HG03432 (cell line): Measurements from ENCODE around the gene NLN.
"Not testable (repeated sequence)": the region's sequence is repeated elsewhere in the genome, so short reads cannot be mapped to it uniquely, and the experiment has no call there.

Source experiments
- ATAC-seq: cut with Tn5 transposase; IDR thresholded peaks from one replicate; pipeline ENCODE4 v1.9.1; 2021; ENCODE audit warnings: mild to moderate bottlenecking, moderate library complexity; ENCODE audit not compliant: unreplicated experiment

The NLN gene

GRCh38 chr5:65769539-65769938 lies 47.5 kb downstream of the NLN start:
- no peak for ATAC-seq

DNA sequence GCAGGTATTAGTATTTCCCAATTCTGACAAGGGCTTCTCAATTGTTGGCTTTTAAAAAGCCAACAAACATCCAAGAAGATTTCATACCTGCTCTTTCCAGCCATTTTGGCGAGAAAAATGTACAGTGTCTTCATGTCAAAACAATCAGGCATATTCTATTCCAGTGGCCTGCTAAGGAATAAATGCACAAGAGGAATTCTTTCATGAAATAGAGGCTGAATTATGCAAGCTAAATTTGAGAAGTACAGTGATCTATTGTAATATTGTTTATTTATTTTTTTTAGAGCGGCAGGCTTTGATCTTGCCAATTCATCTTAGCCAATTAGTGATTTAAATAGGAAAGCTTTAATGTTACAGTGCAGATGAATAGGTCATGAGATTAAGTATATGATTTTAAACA lies 49.3 kb downstream of the NLN start:
- ATAC-seq, result no peak

GRCh38 chr5:65772963-65773362 lies 51.0 kb downstream of the NLN start:
- not testable (repeated sequence) for ATAC-seq

- no peak for ATAC-seq
Measured at GRCh38 chr5:65774346-65774745, 52.3 kb downstream of the NLN start.

- no peak for ATAC-seq
Measured at GRCh38 chr5:65775476-65775875, 53.5 kb downstream of the NLN start.

GRCh38 chr5:65776441-65777141 lies 54.6 kb downstream of the NLN start:
- no peak for ATAC-seq

DNA sequence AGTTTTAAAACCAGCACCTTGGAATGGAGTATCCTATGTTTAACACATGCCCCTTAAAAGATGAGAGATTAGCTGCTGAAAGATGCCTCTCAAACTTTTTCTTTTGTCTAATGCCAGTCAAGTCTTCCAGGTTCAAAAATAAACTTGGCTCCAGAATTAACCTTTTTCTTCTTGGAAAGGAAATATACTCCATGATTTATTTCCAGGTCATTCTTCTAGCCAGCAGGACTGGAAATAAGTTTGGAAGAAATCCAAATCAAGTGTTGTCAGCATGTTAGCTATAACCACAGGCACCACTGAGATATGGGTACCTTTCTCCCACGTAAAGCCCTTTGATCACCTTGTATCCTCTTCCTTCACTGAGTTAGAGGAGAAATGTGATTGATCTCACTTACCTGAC lies 56.1 kb downstream of the NLN start:
- no peak for ATAC-seq

DNA sequence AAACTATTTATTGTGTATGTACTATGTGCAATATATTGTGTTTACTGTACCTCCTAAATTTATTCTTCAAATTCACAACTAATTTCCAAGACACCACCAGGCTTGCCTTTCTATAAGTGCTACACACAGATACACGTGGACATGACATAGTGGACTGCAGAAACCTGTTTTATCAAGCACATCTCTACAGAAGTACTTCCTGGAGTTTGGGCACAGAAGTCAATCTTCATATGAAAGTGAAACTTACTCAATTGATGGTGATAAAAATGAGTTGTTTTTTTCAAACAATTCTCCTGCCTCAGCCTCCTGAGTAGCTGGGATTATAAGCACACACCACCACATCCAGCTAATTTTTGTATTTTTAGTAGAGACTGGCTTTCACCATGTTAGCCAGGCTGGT lies 57.6 kb downstream of the NLN start:
- ATAC-seq, result peak; percentile 59

DNA sequence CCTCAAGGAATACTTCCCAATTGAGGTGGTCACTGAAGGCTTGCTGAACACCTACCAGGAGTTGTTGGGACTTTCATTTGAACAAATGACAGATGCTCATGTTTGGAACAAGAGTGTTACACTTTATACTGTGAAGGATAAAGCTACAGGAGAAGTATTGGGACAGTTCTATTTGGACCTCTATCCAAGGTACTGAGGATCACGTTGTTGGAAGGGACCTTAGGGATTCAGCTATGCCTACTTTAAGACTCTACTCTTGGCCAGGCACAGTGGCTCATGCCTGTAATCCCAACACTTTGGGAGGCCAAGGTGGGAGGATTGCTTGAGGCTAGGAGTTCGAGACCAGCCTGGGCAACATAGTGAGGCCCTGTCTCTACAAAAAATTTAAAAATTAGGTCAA lies 66.3 kb downstream of the NLN start:
- ATAC-seq, result not testable (repeated sequence)

- ATAC-seq, result no peak
Measured at GRCh38 chr5:65790371-65791163, 68.6 kb downstream of the NLN start.

DNA sequence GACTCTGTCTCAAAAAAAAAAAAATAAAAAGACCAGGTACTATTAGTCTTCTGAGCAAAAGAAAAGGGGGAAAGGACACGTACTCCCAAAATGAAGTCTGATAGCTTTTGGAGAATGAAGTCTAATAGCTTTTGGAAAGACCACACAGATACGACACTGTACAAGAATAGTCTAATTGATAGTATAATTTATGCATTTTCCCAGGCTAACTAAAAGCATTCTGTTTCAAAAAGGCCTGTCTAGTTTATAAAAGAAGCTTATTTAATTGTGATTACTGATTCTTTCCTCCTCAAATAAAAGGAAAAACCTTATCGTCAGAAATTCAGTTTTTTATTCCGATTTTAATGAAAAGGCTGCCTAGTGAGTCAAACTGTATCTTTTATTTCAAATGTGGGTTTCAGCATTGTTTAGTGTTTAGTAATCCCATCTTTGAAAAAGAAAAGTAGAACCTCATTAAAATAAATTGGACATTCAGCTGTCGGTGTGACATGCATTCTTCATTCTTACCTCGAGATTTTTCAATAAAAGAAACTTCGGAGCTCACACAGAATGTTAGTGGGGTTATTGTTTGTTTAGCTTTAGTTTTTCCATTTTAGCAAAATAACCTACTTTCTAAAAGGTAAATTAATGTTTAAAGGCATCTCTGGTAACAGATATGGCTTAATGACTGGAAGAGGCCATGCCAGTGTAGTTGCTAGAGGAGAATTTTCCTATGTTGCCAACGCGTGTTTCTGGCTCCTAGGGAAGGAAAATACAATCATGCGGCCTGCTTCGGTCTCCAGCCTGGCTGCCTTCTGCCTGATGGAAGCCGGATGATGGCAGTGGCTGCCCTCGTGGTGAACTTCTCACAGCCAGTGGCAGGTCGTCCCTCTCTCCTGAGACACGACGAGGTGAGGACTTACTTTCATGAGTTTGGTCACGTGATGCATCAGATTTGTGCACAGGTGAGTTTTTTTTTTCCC lies 70.0 kb downstream of the NLN start:
- ATAC-seq, result no peak

DNA sequence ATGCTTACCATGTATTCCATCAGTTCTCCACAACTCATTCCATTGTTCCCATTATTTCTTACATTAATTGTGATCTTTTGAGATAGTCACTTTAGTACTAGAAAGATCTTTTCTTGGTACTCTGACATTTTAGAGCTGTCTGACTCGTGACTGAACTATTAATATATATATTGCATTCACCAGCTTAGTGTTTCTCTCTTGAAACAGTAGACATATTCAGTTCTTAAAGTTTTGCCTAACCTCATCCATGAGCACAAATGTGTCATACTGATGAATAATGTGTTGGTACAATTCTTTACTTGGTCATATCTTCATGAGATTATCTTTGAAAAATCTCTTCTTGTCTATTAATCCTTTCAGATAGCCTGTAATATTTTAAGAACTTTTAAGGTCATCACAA lies 74.3 kb downstream of the NLN start:
- no peak for ATAC-seq

DNA sequence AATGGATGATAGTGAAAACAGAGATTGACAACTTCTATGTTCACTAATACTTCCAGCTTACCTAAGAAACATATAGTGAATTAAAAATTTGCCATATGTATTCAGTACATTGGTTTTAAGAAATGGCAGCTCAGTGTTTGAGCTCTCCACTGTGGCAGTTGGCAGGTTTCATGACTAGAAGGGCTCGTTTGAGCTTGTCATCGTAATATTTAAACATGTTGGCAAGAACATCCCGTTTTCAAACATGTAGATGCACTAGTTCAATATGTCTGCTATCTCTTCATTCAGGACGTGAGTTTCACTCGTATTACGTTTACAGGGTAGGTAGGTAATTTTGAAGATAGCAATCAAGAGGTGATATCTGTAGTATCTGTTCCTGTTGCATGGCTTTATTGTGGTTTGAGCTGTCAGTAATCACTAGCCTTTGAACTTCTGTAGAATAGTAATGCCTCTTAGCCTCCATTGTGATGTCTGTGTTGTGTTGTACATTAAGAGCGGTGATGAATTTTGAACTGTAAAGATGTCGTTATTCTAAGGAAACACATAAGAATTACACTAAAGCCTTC lies 74.8 kb downstream of the NLN start:
- no peak for ATAC-seq

DNA sequence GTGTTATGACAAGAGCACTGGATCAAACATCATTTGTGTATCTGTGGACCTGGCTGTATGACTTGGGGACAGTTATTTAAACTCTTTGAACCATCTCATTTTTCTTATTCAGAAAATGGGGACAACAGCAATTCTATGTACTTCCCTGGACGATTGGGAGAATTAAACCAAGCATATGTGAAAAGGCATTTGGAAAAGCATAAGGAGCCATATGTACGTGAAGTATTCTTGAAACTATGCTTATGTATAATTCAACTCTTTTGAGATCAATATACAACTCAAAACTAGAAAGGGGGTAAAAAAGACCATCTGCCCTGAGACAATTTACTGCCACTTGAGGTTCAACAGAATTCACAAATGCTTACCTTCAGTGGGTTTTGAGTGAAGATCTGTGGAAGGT lies 75.5 kb downstream of the NLN start:
- no peak for ATAC-seq

- ATAC-seq, result no peak
Measured at GRCh38 chr5:65799857-65800256, 77.9 kb downstream of the NLN start.

DNA sequence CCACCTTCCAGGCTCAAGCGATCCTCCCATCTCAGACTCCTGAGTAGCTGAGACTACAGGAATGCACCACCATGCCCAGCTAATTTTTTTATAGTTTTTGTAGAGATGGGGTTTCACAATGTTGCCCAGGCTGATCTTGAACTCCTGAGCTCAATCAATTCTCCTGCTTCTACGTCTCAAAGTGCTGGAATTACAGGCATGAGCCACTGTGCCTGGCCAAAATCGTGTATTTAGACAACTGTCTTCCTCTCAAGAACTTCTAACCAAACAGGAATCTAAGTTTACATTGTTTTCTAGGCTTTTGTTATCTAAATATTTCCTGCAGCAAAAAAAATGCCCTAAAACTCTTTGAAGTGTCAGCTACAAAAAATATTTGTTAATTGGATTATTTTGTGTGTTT lies 78.8 kb downstream of the NLN start:
- ATAC-seq, result no peak

GRCh38 chr5:65801352-65801783 lies 79.4 kb downstream of the NLN start:
- no peak for ATAC-seq

DNA sequence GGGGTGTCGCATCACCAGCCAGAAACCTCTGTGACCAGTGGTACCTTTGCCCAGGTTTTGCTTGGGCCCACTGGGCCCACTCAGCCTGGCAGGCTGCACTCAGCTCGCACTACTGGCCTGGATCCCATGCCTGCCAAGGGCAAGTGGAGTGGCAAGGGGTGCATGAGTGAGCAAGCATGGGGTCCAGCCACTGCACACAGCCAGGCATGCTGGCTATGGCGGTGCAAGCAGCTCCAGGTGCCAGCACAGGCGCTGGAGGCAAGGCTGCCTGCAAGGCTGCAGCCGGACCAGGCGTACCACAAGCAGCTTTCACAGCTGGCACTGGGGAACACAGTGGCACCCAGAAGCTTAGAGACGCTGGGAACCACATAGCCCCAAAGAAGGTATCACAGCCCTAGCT lies 80.1 kb downstream of the NLN start:
- no peak for ATAC-seq

GRCh38 chr5:65802820-65803219 lies 80.8 kb downstream of the NLN start:
- ATAC-seq, result no peak

DNA sequence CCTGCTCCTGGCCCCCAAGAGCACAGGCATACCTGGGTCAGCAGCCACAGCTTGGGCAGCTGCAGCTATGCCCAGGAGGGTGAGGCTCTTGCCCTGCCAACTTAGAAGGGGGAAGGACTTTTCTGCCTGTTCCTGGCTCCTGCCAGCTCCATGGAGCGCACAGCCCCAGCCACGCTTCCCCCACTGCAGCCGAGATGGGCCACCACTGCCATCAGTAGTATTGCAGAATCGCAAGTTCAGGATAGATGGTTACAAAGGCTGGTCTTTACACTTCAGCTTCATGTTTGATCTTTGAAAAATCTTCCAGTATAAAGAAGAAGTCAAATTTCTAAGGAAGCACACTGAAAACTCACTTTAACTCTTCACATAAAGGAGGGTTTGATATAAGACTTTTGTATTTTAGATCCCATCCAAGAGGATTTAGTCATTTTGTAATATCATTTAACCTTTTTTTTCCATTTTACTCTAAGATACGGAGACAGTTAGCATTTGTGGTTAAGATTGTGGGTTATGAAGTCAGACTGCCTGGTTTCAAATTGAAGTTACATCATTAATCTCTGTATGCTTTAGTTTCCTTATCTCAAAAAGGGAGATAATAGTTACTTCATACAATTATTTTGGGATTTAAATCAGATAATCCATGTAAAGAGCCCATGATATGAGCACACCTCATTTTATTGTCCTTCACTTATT lies 81.8 kb downstream of the NLN start:
- ATAC-seq, result no peak
